OCI-LY1 (cell line): ENCODE measurements around the gene SOSTDC1.

Source experiments
- H2AFZ ChIP-seq: fragments of 200-600 bp; sonication (generic), shearing (Covaris generic); 2 replicates; pipeline ENCODE4 v1.6.0; 2014; ENCODE audit warnings: antibody characterized with exemption, mild to moderate bottlenecking, low read length
- H3F3A ChIP-seq: fragments of 200-600 bp; sonication (generic), shearing (Covaris generic); 2 replicates; pipeline ENCODE4 v1.6.0; 2014; ENCODE audit warnings: mild to moderate bottlenecking, antibody characterized with exemption, low read length, moderate library complexity; ENCODE audit not compliant: insufficient read depth
- H3K27ac ChIP-seq: fragments of 200-600 bp; sonication (generic); 2 replicates; pipeline ENCODE4 v1.5.1; 2014; ENCODE audit warnings: low read length, mixed run types, mild to moderate bottlenecking, low read depth; ENCODE audit not compliant: poor library complexity, severe bottlenecking
- H3K27me3 ChIP-seq: fragments of 200-600 bp; sonication (generic); 2 replicates; pipeline ENCODE4 v1.6.0; 2014; ENCODE audit warnings: antibody characterized with exemption, mild to moderate bottlenecking, low read length, moderate library complexity; ENCODE audit not compliant: insufficient read depth
- H3K36me3 ChIP-seq: fragments of 200-600 bp; sonication (generic); 2 replicates; pipeline ENCODE4 v1.6.1; 2014; ENCODE audit warnings: mild to moderate bottlenecking, antibody characterized with exemption, low read length, moderate library complexity, mixed read lengths; ENCODE audit not compliant: insufficient read depth
- H3K4me1 ChIP-seq: fragments of 200-600 bp; sonication (generic); 2 replicates; pipeline ENCODE4 v1.5.1; 2014; ENCODE audit warnings: mild to moderate bottlenecking, low read length, moderate library complexity; ENCODE audit not compliant: insufficient read depth, severe bottlenecking
- H3K4me2 ChIP-seq: fragments of 200-600 bp; sonication (generic), shearing (Covaris generic); 2 replicates; pipeline ENCODE4 v1.6.1; 2014; ENCODE audit warnings: low read length
- H3K4me3 ChIP-seq: fragments of 200-600 bp; sonication (generic); 2 replicates; pipeline ENCODE4 v1.5.1; 2014; ENCODE audit warnings: low read length, low read depth, mild to moderate bottlenecking, mixed read lengths; ENCODE audit not compliant: poor library complexity, severe bottlenecking
- H3K79me2 ChIP-seq: fragments of 200-600 bp; shearing (Covaris generic); 2 replicates; pipeline ENCODE4 v1.6.1; 2016; ENCODE audit warnings: mixed run types, low read length, mixed read lengths; ENCODE audit not compliant: insufficient read depth
- H3K9ac ChIP-seq: fragments of 200-600 bp; sonication (generic), shearing (Covaris generic); 2 replicates; pipeline ENCODE4 v1.6.1; 2014; ENCODE audit warnings: mild to moderate bottlenecking, low read length, mixed read lengths
- H3K9me2 ChIP-seq: fragments of 200-600 bp; sonication (generic), shearing (Covaris generic); 2 replicates; pipeline ENCODE4 v1.6.1; 2014; ENCODE audit warnings: low read depth, mild to moderate bottlenecking, low read length, mixed read lengths
- H3K9me3 ChIP-seq: fragments of 200-600 bp; shearing (Covaris generic); 2 replicates; pipeline ENCODE4 v1.6.1; 2014; ENCODE audit warnings: low read length, mixed read lengths
- H4K20me1 ChIP-seq: fragments of 200-600 bp; sonication (generic), shearing (Covaris generic); 2 replicates; pipeline ENCODE4 v1.6.0; 2016; ENCODE audit warnings: mild to moderate bottlenecking, low read length; ENCODE audit not compliant: insufficient read depth
- CTCF ChIP-seq: fragments of 200-600 bp; sonication (generic), shearing (Covaris generic); IDR thresholded peaks from 2 replicates; pipeline ENCODE4 v1.5.1; 2017; ENCODE audit warnings: mild to moderate bottlenecking, antibody characterized with exemption, low read length, moderate library complexity, mixed read lengths
- EZH2 ChIP-seq: fragments of 200-600 bp; sonication (generic), shearing (Covaris generic); IDR thresholded peaks from 2 replicates; pipeline ENCODE4 v1.8.0; 2017; ENCODE audit warnings: borderline replicate concordance, mixed run types, mild to moderate bottlenecking, antibody characterized with exemption, low read length, moderate library complexity, mixed read lengths

The SOSTDC1 gene

GRCh38 chr7:16431646-16432424 is 33.7 kb downstream of the SOSTDC1 start:
- Histone ChIP-seq H3K27ac (no peak overlapping the region), H3K4me3 (no peak overlapping the region), H4K20me1 (no peaks in the 10 kb centered on the region), H3K27me3 (no peaks in the 10 kb centered on the region), H3K9me2 (no peaks in the 10 kb centered on the region), H3K4me2 (no peak overlapping the region), H2AFZ (no peak overlapping the region), H3F3A (no peaks in the 10 kb centered on the region), H3K79me2 (no peaks in the 10 kb centered on the region), H3K9me3 (no peaks in the 10 kb centered on the region), H3K9ac (no peak overlapping the region), H3K36me3 (no peaks in the 10 kb centered on the region), H3K4me1 (no peaks in the 10 kb centered on the region)
- TF ChIP-seq EZH2 (no peak), CTCF (peak; percentile 55)

GRCh38 chr7:16430133-16430532 is 35.4 kb downstream of the SOSTDC1 start:
- no peaks in the 10 kb centered on the region for H3K9me3 ChIP-seq
- no peaks in the 10 kb centered on the region for H4K20me1 ChIP-seq
- H3K36me3 ChIP-seq: no peaks in the 10 kb centered on the region
- no peaks in the 10 kb centered on the region for H3K9me2 ChIP-seq
- no peak overlapping the region for H3K4me2 ChIP-seq
- H3K27ac ChIP-seq: no peak overlapping the region
- H3F3A ChIP-seq: no peaks in the 10 kb centered on the region
- H3K9ac ChIP-seq: no peak overlapping the region
- no peak overlapping the region for H3K4me3 ChIP-seq
- TF ChIP-seq EZH2: no peak
- TF ChIP-seq CTCF: no peak
- no peak overlapping the region for H2AFZ ChIP-seq
- H3K27me3 ChIP-seq: no peaks in the 10 kb centered on the region
- no peaks in the 10 kb centered on the region for H3K79me2 ChIP-seq
- H3K4me1 ChIP-seq: no peaks in the 10 kb centered on the region

- Histone ChIP-seq H3K9me3 (no peaks in the 10 kb centered on the region), H3K27me3 (no peaks in the 10 kb centered on the region), H3K4me3 (no peak overlapping the region), H3K4me2 (no peak overlapping the region), H3F3A (no peaks in the 10 kb centered on the region), H3K27ac (no peak overlapping the region), H3K79me2 (no peaks in the 10 kb centered on the region), H4K20me1 (no peaks in the 10 kb centered on the region), H2AFZ (no peak overlapping the region), H3K9ac (no peak overlapping the region), H3K4me1 (no peaks in the 10 kb centered on the region), H3K36me3 (no peaks in the 10 kb centered on the region), H3K9me2 (no peaks in the 10 kb centered on the region)
- TF ChIP-seq CTCF (no peak), EZH2 (no peak)
Measured at GRCh38 chr7:16428672-16429071, 36.9 kb downstream of the SOSTDC1 start.
